Uterus (tissue), 2 donors: Measurements from ENCODE around the gene MAP3K4.

Experiments
- POLR2A ChIP-seq, 2 donors: fragments of 450-650 bp; IDR thresholded peaks; one replicate each; pipeline ENCODE4 v1.6.1; 2016; ENCODE audit warnings: antibody characterized with exemption in 2 of 2, mild to moderate bottlenecking in 1 of 2, moderate library complexity in 1 of 2
- TF ChIP-seq, protein P1 (sequence below), 4 experiments: fragments of 200-600 bp in 2 of 4; fragments of 450-650 bp in 2 of 4; sonication (generic) in 2 of 4; IDR thresholded peaks; one replicate each; pipeline ENCODE4 v1.5.1; 2016 to 2019; ENCODE audit warnings: antibody characterized with exemption in 4 of 4, mild to moderate bottlenecking in 2 of 4, moderate library complexity in 1 of 4

- no peak for TF ChIP-seq POLR2A (IDR thresholded peaks at IDR 0.05)
- TF ChIP-seq, protein P1, sequence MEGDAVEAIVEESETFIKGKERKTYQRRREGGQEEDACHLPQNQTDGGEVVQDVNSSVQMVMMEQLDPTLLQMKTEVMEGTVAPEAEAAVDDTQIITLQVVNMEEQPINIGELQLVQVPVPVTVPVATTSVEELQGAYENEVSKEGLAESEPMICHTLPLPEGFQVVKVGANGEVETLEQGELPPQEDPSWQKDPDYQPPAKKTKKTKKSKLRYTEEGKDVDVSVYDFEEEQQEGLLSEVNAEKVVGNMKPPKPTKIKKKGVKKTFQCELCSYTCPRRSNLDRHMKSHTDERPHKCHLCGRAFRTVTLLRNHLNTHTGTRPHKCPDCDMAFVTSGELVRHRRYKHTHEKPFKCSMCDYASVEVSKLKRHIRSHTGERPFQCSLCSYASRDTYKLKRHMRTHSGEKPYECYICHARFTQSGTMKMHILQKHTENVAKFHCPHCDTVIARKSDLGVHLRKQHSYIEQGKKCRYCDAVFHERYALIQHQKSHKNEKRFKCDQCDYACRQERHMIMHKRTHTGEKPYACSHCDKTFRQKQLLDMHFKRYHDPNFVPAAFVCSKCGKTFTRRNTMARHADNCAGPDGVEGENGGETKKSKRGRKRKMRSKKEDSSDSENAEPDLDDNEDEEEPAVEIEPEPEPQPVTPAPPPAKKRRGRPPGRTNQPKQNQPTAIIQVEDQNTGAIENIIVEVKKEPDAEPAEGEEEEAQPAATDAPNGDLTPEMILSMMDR (IDR thresholded peaks at IDR 0.05): no peak
Measured at GRCh38 chr6:161137839-161138542, 146.4 kb downstream of the MAP3K4 start.
